ENCODE results near the gene ENPP5. TPM values are rescaled to one million over a fixed set of nuclear protein-coding genes. Genes with fewer than 3 reads are reported as not detected.
A peak's percentile ranks its signal among the peaks of the same experiment; 100 is the strongest.
"Not testable (repeated sequence)": the region's sequence is repeated elsewhere in the genome, so short reads cannot be mapped to it uniquely, and the experiment has no call there.

ENPP5 gene
- total RNA-seq, 2 experiments from 2014 or later = 0.40 to 0.68 TPM

GRCh38 chr6:46138281-46138680 is 32.5 kb downstream of the ENPP5 start:
- Mint-ChIP-seq H3K9me3 (no peaks in the 10 kb centered on the region), H3K27me3 (no peaks in the 10 kb centered on the region), H3K4me1 (ENCODE audit: low read depth) (peaks cover 31% of the 10 kb centered on the region), H3K36me3 (ENCODE audit: low read depth) (peaks cover 5% of the 10 kb centered on the region), H3K4me3 (no peak overlapping the region), H3K27ac (no peak overlapping the region)
- POLR2A ChIA-PET = no interaction called here
- no peak for TF ChIP-seq CTCF (IDR thresholded peaks at IDR 0.05)
- CTCF ChIA-PET = interaction anchor here (1.5 kb wide), 1 partner anchor 8 kb away, joined by 8 read pairs; the partner anchor contains the start of gene ENPP4
- DNase-seq (no peak), ATAC-seq (no peak)
- intact Hi-C loops (cut with micrococcal nuclease) = no loop called here

- no peaks in the 10 kb centered on the region for H3K27me3 Mint-ChIP-seq
- no peak overlapping the region for H3K27ac Mint-ChIP-seq
- H3K9me3 Mint-ChIP-seq = no peaks in the 10 kb centered on the region
- intact Hi-C loops (cut with micrococcal nuclease) = no loop called here
- H3K4me1 Mint-ChIP-seq (ENCODE audit: low read depth) = peaks cover 34% of the 10 kb centered on the region
- ATAC-seq (peak; percentile 49), DNase-seq (no peak)
- no peak for TF ChIP-seq CTCF (IDR thresholded peaks at IDR 0.05)
- no peak overlapping the region for H3K4me3 Mint-ChIP-seq
- ChIA-PET POLR2A (no interaction called here), CTCF (no interaction called here)
- no peaks in the 10 kb centered on the region for H3K36me3 Mint-ChIP-seq (ENCODE audit: low read depth)
Observed at GRCh38 chr6:46137387-46137786, 33.4 kb downstream of the ENPP5 start.

GRCh38 chr6:46136831-46137230 is 33.9 kb downstream of the ENPP5 start:
- TF ChIP-seq CTCF (IDR thresholded peaks at IDR 0.05) = no peak
- DNase-seq = no peak
- ChIA-PET CTCF (no interaction called here), POLR2A (no interaction called here)
- ATAC-seq = no peak
- H3K27me3 Mint-ChIP-seq = no peaks in the 10 kb centered on the region
- no peaks in the 10 kb centered on the region for H3K9me3 Mint-ChIP-seq
- H3K36me3 Mint-ChIP-seq (ENCODE audit: low read depth) = no peaks in the 10 kb centered on the region
- intact Hi-C loops (cut with micrococcal nuclease) = no loop called here
- H3K4me3 Mint-ChIP-seq = no peak overlapping the region
- no peak overlapping the region for H3K27ac Mint-ChIP-seq
- peaks cover 36% of the 10 kb centered on the region for H3K4me1 Mint-ChIP-seq (ENCODE audit: low read depth)

GRCh38 chr6:46135176-46135575 is 35.6 kb downstream of the ENPP5 start:
- Mint-ChIP-seq H3K27me3 (no peaks in the 10 kb centered on the region), H3K9me3 (no peaks in the 10 kb centered on the region), H3K27ac (no peak overlapping the region), H3K4me3 (no peak overlapping the region), H3K36me3 (ENCODE audit: low read depth) (no peaks in the 10 kb centered on the region), H3K4me1 (ENCODE audit: low read depth) (peaks cover 40% of the 10 kb centered on the region)
- POLR2A ChIA-PET = no interaction called here
- CTCF ChIA-PET = no interaction called here
- no peak for DNase-seq
- TF ChIP-seq CTCF (IDR thresholded peaks at IDR 0.05) = no peak
- no peak for ATAC-seq
- intact Hi-C loops (cut with micrococcal nuclease) = no loop called here

- Mint-ChIP-seq H3K36me3 (ENCODE audit: low read depth) (no peaks in the 10 kb centered on the region), H3K4me3 (no peak overlapping the region), H3K9me3 (no peaks in the 10 kb centered on the region), H3K4me1 (ENCODE audit: low read depth) (peaks cover 40% of the 10 kb centered on the region), H3K27ac (no peak overlapping the region), H3K27me3 (no peaks in the 10 kb centered on the region)
- DNase-seq (no peak), ATAC-seq (no peak)
- TF ChIP-seq CTCF (IDR thresholded peaks at IDR 0.05) = no peak
- intact Hi-C loops (cut with micrococcal nuclease) = no loop called here
- ChIA-PET CTCF (no interaction called here), POLR2A (no interaction called here)
Observed at GRCh38 chr6:46134216-46134615, 36.6 kb downstream of the ENPP5 start.

GRCh38 chr6:46131291-46131690 is 39.5 kb downstream of the ENPP5 start:
- DNase-seq; ATAC-seq; intact Hi-C loops (cut with micrococcal nuclease); H3K9me3 Mint-ChIP-seq; H3K27me3 Mint-ChIP-seq; H3K27ac Mint-ChIP-seq; POLR2A ChIA-PET; H3K36me3 Mint-ChIP-seq (ENCODE audit: low read depth): not testable (repeated sequence)
- Mint-ChIP-seq H3K4me1 (ENCODE audit: low read depth) (peaks cover 42% of the 10 kb centered on the region), H3K4me3 (peak overlapping the region; percentile 39)
- CTCF ChIA-PET = interaction anchor here (1.0 kb wide), 2 partner anchors 41 to 90 kb away, joined by 3 read pairs; no protein-coding TSS in a partner anchor

Data from activated CD8-positive, alpha-beta T cell treated with anti-CD3 and anti-CD28 coated beads for 36 hours (primary cell).